A549 (cell line): Measurements from ENCODE around the gene PDCD6IP. TPM values are rescaled to one million over a fixed set of nuclear protein-coding genes. Genes with fewer than 3 reads are reported as not detected.

ENCODE experiments used
- ATAC-seq, 2 experiments: fragments of 200-7000 bp in 1 of 2; fragments of >200 bp in 1 of 2; cut with Nextera tagmentation in 1 of 2; cut with Tn5 transposase in 1 of 2; 3 replicates each; pipeline versions ENCODE4 v1.8.0 to v1.9.1; 2018 to 2020; ENCODE audit warnings: mild to moderate bottlenecking in 1 of 2, moderate library complexity in 1 of 2
- CTCF ChIA-PET: fragments of 300-600 bp; sonication (Branson Sonifier 250); formaldehyde crosslinking; extraction: SDS; loops from one replicate; lab custom pipeline; 2021; ENCODE audit warnings: antibody characterized with exemption, inconsistent platforms; lab: Yijun Ruan, JAX
- POLR2A ChIA-PET: fragments of 350-600 bp; formaldehyde crosslinking; extraction: SDS; loops from one replicate; lab custom pipeline; 2021; ENCODE audit warnings: antibody characterized with exemption, inconsistent platforms; lab: Yijun Ruan, JAX
- DNase-seq, 2 experiments: peaks; one replicate each; pipeline versions ENCODE4 v3.0.0 to v3.0.0-alpha.2; 2011 to 2016; ENCODE audit warnings: low read depth in 1 of 2, low spot score in 1 of 2
- FAIRE-seq: peaks from 2 replicates; lab custom pipeline; 2011; peaks lifted over from hg19 to GRCh38; lab: Jason Lieb, UNC
- H3K27ac ChIP-seq, 2 experiments: fragments of >200 bp; sonication (Bioruptor Twin); formaldehyde crosslinking; 3 replicates each; pipeline ENCODE4 v1.5.1; 2016 to 2017
- H3K4me1 ChIP-seq: fragments of >200 bp; sonication (Bioruptor Twin); formaldehyde crosslinking; 3 replicates; pipeline ENCODE4 v1.6.1; 2016
- H3K4me2 ChIP-seq: fragments of >200 bp; sonication (Bioruptor Twin); formaldehyde crosslinking; 3 replicates; pipeline ENCODE4 v1.6.1; 2016
- H3K4me3 ChIP-seq: fragments of >200 bp; sonication (Bioruptor Twin); formaldehyde crosslinking; 3 replicates; pipeline ENCODE4 v1.5.1; 2016
- H3K9me3 ChIP-seq: fragments of >200 bp; sonication (Bioruptor Twin); formaldehyde crosslinking; 3 replicates; pipeline ENCODE4 v1.6.1; 2016
- BHLHE40 ChIP-seq: IDR thresholded peaks from 2 replicates; pipeline ENCODE4 v1.6.1; 2012; ENCODE audit warnings: low read depth, low read length, inconsistent platforms
- CBX2 ChIP-seq: fragments of 200-600 bp; sonication (generic); IDR thresholded peaks from 2 replicates; pipeline ENCODE4 v1.6.1; 2016; ENCODE audit warnings: low read depth, mild to moderate bottlenecking, borderline replicate concordance
- CHD2 ChIP-seq: fragments of 150-350 bp; IDR thresholded peaks from 2 replicates; pipeline ENCODE4 v1.6.1; 2014; ENCODE audit warnings: low read length; ENCODE audit not compliant: partially characterized antibody
- CTCF ChIP-seq: fragments of >200 bp; sonication (Bioruptor Twin); formaldehyde crosslinking; IDR thresholded peaks from 3 replicates; pipeline ENCODE4 v1.5.1; 2016
- EP300 ChIP-seq, 2 experiments: fragments of >200 bp; sonication (Bioruptor Twin); formaldehyde crosslinking; IDR thresholded peaks; 2 replicates in 1 of 2; 3 replicates in 1 of 2; pipeline ENCODE4 v1.6.1; 2016 to 2017
- ESRRA ChIP-seq: fragments of 150-350 bp; IDR thresholded peaks from 2 replicates; pipeline ENCODE4 v1.6.1; 2014; ENCODE audit warnings: mild to moderate bottlenecking, low read length, borderline replicate concordance
- FOSB ChIP-seq: fragments of 250-450 bp; sonication (Bioruptor Pico); IDR thresholded peaks from 2 replicates; pipeline ENCODE4 v1.5.0; 2020; ENCODE audit warnings: mild to moderate bottlenecking, moderate library complexity
- FOXS1 ChIP-seq: fragments of 250-450 bp; sonication (Bioruptor Pico); IDR thresholded peaks from 2 replicates; pipeline ENCODE4 v1.5.0; 2020; ENCODE audit warnings: mild to moderate bottlenecking, moderate library complexity
- GATA3 ChIP-seq: IDR thresholded peaks from 2 replicates; pipeline ENCODE4 v1.6.1; 2012; ENCODE audit warnings: borderline replicate concordance
- HOXA7 ChIP-seq: fragments of 250-450 bp; sonication (Bioruptor Pico); IDR thresholded peaks from 2 replicates; pipeline ENCODE4 v1.5.0; 2020; ENCODE audit warnings: mild to moderate bottlenecking, moderate library complexity
- JUN ChIP-seq, 2 experiments: fragments of >200 bp; sonication (Bioruptor Twin); formaldehyde crosslinking; IDR thresholded peaks; 2 replicates in 1 of 2; 3 replicates in 1 of 2; pipeline ENCODE4 v1.6.1; 2016 to 2017
- KDM1A ChIP-seq: fragments of 200-600 bp; sonication (generic); IDR thresholded peaks from 2 replicates; pipeline ENCODE4 v1.6.1; 2016; ENCODE audit warnings: low read depth, mild to moderate bottlenecking
- KDM5A ChIP-seq: fragments of 200-600 bp; sonication (generic); IDR thresholded peaks from 2 replicates; pipeline ENCODE4 v1.6.1; 2016; ENCODE audit warnings: antibody characterized with exemption, mild to moderate bottlenecking
- MAFK ChIP-seq: fragments of 450-650 bp; IDR thresholded peaks from 2 replicates; pipeline ENCODE4 v1.6.1; 2014; ENCODE audit not compliant: partially characterized antibody
- MAZ ChIP-seq: fragments of 150-350 bp; IDR thresholded peaks from 2 replicates; pipeline ENCODE4 v1.6.1; 2014; ENCODE audit warnings: antibody characterized with exemption, low read depth, low read length, borderline replicate concordance
- MYC ChIP-seq: IDR thresholded peaks from 2 replicates; pipeline ENCODE4 v1.6.1; 2012; ENCODE audit warnings: mild to moderate bottlenecking, inconsistent platforms, low read length, improper control_type of control experiment, borderline replicate concordance
- NR3C1 ChIP-seq: fragments of >200 bp; sonication (Bioruptor Twin); formaldehyde crosslinking; IDR thresholded peaks from 3 replicates; pipeline ENCODE4 v1.6.1; 2017
- PHF8 ChIP-seq: fragments of 200-600 bp; sonication (generic); IDR thresholded peaks from 2 replicates; pipeline ENCODE4 v1.6.1; 2016; ENCODE audit warnings: low read depth, mild to moderate bottlenecking, antibody characterized with exemption, moderate library complexity, borderline replicate concordance
- RARB ChIP-seq: fragments of 250-450 bp; sonication (Bioruptor Pico); IDR thresholded peaks from 2 replicates; pipeline ENCODE4 v1.8.0; 2021; ENCODE audit warnings: mild to moderate bottlenecking, moderate library complexity
- RCOR1 ChIP-seq: fragments of 150-350 bp; IDR thresholded peaks from 2 replicates; pipeline ENCODE4 v1.6.1; 2014; ENCODE audit warnings: antibody characterized with exemption, low read length, low read depth
- RFX5 ChIP-seq: fragments of 450-650 bp; IDR thresholded peaks from 2 replicates; pipeline ENCODE4 v1.7.1; 2014; ENCODE audit warnings: antibody characterized with exemption, mild to moderate bottlenecking, moderate library complexity
- SMC3 ChIP-seq: fragments of >200 bp; sonication (Bioruptor Twin); formaldehyde crosslinking; IDR thresholded peaks from 3 replicates; pipeline ENCODE4 v1.6.1; 2018; ENCODE audit warnings: inconsistent platforms
- SREBF2 ChIP-seq: fragments of 450-650 bp; IDR thresholded peaks from 2 replicates; pipeline ENCODE4 v1.6.1; 2014; ENCODE audit warnings: mild to moderate bottlenecking, moderate library complexity
- USF2 ChIP-seq: fragments of 450-650 bp; IDR thresholded peaks from 2 replicates; pipeline ENCODE4 v1.6.1; 2014; ENCODE audit warnings: antibody characterized with exemption
- ZC3H11A ChIP-seq: fragments of 450-650 bp; IDR thresholded peaks from 2 replicates; pipeline ENCODE4 v1.6.1; 2014; ENCODE audit warnings: antibody characterized with exemption, mild to moderate bottlenecking
- ZNF302 ChIP-seq: fragments of 250-450 bp; sonication (Bioruptor Pico); IDR thresholded peaks from 2 replicates; pipeline ENCODE4 v1.9.0; 2021; ENCODE audit warnings: inconsistent platforms, mild to moderate bottlenecking, moderate library complexity
- WGBS: methylation state at CpG from one replicate; pipeline ENCODE4 v1.1.6; 2017; ENCODE audit errors: missing lambda C conversion rate; 5-methylcytosine and 5-hydroxymethylcytosine counted together
- polyA plus RNA-seq, 4 experiments: library from polyadenylated mRNA; depleted of rRNA in 3 of 4; stranded (reverse); fragments of >200 nt; fragmentation: RNase III in 1 of 4; extraction: RNeasy Plus Mini Kit Qiagen cat#74134 plus additional on column Dnase treatment in 1 of 4; gene quantifications; 2 replicates in 3 of 4; 3 replicates in 1 of 4; pipeline ENCODE4 v1.2.3, GENCODE V29; 2011 to 2017
- TF ChIP-seq, protein P1 (sequence below): fragments of 250-450 bp; sonication (Bioruptor Pico); IDR thresholded peaks from 2 replicates; pipeline ENCODE4 v1.5.0; 2020; ENCODE audit warnings: low read depth, mild to moderate bottlenecking, moderate library complexity
- TF ChIP-seq, protein P2 (sequence below): IDR thresholded peaks from 2 replicates; pipeline ENCODE4 v1.6.1; 2012

PDCD6IP gene
- polyA plus RNA-seq, 2 of the 4 experiments (the other 2 are of a cell fraction): 145 to 221 TPM

DNA sequence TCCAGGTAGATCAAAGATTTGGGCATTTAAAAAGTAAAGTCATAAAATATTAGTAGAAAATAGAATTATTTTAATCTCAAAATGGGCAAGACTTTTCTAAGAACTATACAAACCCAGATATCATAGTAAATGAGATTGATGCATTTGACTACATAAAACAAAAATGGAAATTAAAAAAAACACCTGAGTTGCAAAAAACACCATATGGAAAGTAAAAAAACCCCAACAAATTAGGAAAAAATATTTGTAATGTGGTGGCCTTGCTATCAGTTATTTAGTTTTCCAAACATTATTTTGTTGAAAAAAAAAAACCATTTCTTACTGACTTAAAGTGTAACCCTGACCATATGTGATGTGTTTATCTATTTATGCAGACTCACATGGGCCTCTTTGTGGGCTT, 97.2 kb downstream of the PDCD6IP start:
- FAIRE-seq: no peak
- ATAC-seq: no peak
- H3K27ac ChIP-seq: no peak overlapping the region
- no peak for TF ChIP-seq CHD2
- TF ChIP-seq ZC3H11A: no peak
- TF ChIP-seq SMC3: no peak
- no peak for TF ChIP-seq SREBF2
- TF ChIP-seq KDM1A: no peak
- no peak for TF ChIP-seq NR3C1
- TF ChIP-seq FOXS1: no peak
- no peak for TF ChIP-seq RFX5
- TF ChIP-seq, protein P1, sequence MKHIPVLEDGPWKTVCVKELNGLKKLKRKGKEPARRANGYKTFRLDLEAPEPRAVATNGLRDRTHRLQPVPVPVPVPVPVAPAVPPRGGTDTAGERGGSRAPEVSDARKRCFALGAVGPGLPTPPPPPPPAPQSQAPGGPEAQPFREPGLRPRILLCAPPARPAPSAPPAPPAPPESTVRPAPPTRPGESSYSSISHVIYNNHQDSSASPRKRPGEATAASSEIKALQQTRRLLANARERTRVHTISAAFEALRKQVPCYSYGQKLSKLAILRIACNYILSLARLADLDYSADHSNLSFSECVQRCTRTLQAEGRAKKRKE (CRISPR knock-in tag): no peak
- TF ChIP-seq, all 56 proteins: peak for 0
- H3K4me2 ChIP-seq: no peak overlapping the region
- H3K9me3 ChIP-seq: no peaks in the 10 kb centered on the region
- H3K4me3 ChIP-seq: no peak overlapping the region
- H3K4me1 ChIP-seq: no peaks in the 10 kb centered on the region
- ChIA-PET POLR2A (no interaction called here), CTCF (no interaction called here)
- no peak for DNase-seq

DNA sequence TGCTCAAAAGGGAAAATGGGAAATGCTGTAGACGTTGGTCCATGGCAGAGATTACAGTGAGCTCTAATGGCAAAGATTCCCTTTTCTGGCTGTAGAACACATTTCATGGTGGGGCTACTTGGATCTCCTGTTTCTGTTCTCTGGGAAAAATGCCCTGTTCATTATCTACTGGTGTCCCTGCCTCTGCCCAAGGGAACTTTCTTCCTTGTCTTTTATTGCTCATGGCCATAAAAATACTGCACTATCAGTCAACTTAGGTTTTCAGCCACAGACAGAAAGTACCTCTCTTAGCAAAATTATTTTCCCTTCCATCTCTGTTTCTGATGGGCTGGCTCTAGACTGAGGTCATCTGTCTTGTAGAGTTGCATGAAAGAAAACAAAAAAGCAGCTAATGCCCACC, 98.9 kb downstream of the PDCD6IP start:
- DNase-seq (no peak), FAIRE-seq (no peak), ATAC-seq (no peak)
- H3K9me3 ChIP-seq: no peaks in the 10 kb centered on the region
- no peak overlapping the region for H3K4me3 ChIP-seq
- H3K4me1 ChIP-seq: no peaks in the 10 kb centered on the region
- CTCF ChIA-PET: interaction anchor here (2.8 kb wide), 1 partner anchor 14 kb away, joined by 9 read pairs; no protein-coding TSS in a partner anchor
- no peak overlapping the region for H3K4me2 ChIP-seq
- TF ChIP-seq, protein P2, sequence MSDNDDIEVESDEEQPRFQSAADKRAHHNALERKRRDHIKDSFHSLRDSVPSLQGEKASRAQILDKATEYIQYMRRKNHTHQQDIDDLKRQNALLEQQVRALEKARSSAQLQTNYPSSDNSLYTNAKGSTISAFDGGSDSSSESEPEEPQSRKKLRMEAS: no peak
- no peak for TF ChIP-seq HOXA7
- no peak overlapping the region for H3K27ac ChIP-seq
- POLR2A ChIA-PET: no interaction called here
- WGBS: 4% methylated on average over 1 of the region's 1 CpG

- no peaks in the 10 kb centered on the region for H3K4me1 ChIP-seq
- no peaks in the 10 kb centered on the region for H3K9me3 ChIP-seq
- FAIRE-seq (no peak), DNase-seq (no peak), ATAC-seq (no peak)
- H3K4me3 ChIP-seq: no peak overlapping the region
- ChIA-PET CTCF (no interaction called here), POLR2A (no interaction called here)
- TF ChIP-seq ESRRA: no peak
- no peak for TF ChIP-seq KDM5A
- TF ChIP-seq RARB (CRISPR knock-in tag): no peak
- TF ChIP-seq BHLHE40: no peak
- no peak for TF ChIP-seq MYC
- TF ChIP-seq FOSB (CRISPR knock-in tag): no peak
- no peak for TF ChIP-seq JUN (IDR thresholded peaks at IDR 0.05)
- TF ChIP-seq USF2: no peak
- WGBS: 10% methylated on average over 2 of the region's 2 CpGs
- no peak overlapping the region for H3K27ac ChIP-seq
- H3K4me2 ChIP-seq: no peak overlapping the region
These were observed 100.5 kb downstream of the PDCD6IP start for GRCh38 chr3:33898901-33899300.

DNA sequence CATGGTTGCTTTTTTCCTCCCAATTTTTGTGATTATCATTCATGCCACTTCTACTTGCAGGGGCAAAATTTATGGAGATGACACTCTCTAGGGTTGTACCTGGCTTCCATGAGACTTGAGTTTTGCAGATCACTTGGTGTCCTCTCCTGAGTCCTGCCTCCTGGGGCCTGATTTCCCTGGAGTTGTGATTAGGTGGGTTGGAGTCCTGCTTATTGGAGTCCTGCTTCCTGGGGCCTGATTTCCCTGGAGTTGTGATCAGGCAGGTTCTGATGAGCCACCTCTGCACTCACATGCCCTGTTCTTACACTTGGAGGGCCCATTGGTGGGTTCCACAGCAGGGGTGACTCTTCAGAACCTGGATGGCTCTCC, 102.0 kb downstream of the PDCD6IP start:
- FAIRE-seq (no peak), DNase-seq (no peak), ATAC-seq (no peak)
- Histone ChIP-seq H3K9me3 (no peaks in the 10 kb centered on the region), H3K4me2 (no peak overlapping the region), H3K27ac (no peak overlapping the region), H3K4me3 (no peak overlapping the region), H3K4me1 (no peaks in the 10 kb centered on the region)
- no peak for TF ChIP-seq MAZ
- no peak for TF ChIP-seq SREBF2
- TF ChIP-seq RARB (CRISPR knock-in tag): no peak
- no peak for TF ChIP-seq CBX2
- no peak for TF ChIP-seq RCOR1
- TF ChIP-seq PHF8: no peak
- no peak for TF ChIP-seq MAFK
- TF ChIP-seq GATA3: no peak
- TF ChIP-seq CTCF: no peak
- no peak for TF ChIP-seq KDM1A
- TF ChIP-seq ZNF302 (CRISPR knock-in tag): no peak
- no peak for TF ChIP-seq BHLHE40
- TF ChIP-seq ESRRA: no peak
- TF ChIP-seq EP300 (IDR thresholded peaks at IDR 0.05): no peak
- ChIA-PET CTCF (interaction anchor here (1.0 to 1.6 kb wide), 2 partner anchors 360 to 784 kb away, joined by 3 to 5 read pairs; no protein-coding TSS in a partner anchor), POLR2A (no interaction called here)
